ENCODE results near the gene ADAM17.
"Not testable (repeated sequence)": the region's sequence is repeated elsewhere in the genome, so short reads cannot be mapped to it uniquely, and the experiment has no call there.

- TF ChIP-seq CTCF (IDR thresholded peaks at IDR 0.05); POLR2AphosphoS5 (IDR thresholded peaks at IDR 0.05; ENCODE audit: low read depth, low read length); SIN3A (IDR thresholded peaks at IDR 0.05; ENCODE audit: borderline replicate concordance, insufficient read depth, low read depth, low read length); REST (IDR thresholded peaks at IDR 0.05; ENCODE audit: insufficient read depth in 1 of 2, low read depth in 2 of 2, low read length in 1 of 2): not testable (repeated sequence)
These were observed 41.7 kb downstream of the ADAM17 start for GRCh38 chr2:9513946-9514345.

All from Panc1 (cell line).